ENCODE measurements around the gene LARP4B.

Gene LARP4B

DNA sequence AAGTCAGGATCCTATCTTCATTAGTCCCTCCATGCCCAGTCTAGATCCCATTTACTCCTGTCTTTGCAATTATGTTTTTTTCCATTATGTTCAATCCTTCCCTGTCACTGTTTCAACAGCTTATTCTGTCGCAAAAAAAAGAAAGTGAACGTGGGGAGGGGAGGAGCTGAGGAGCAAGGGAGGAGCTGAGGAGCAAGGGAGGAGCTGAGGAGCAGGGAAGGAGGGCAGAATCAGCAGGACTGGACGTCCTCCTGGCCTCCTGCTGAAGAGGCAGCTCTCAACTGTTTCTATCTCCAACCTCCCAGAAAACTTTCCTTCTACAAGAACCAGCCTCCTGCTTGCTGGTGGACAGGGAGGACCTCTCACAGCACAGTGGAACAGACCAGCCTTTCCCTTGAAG is 26.0 kb downstream of the LARP4B start:
- Histone ChIP-seq H3K4me3 (ENCODE audit: low read length) (no peak overlapping the region), H3K79me2 (ENCODE audit: control insufficient read depth, low read length) (peaks cover 97% of the 10 kb centered on the region), H3K4me1 (ENCODE audit: control insufficient read depth, low read length) (peaks cover 8% of the 10 kb centered on the region), H3K9me2 (replicated peaks; ENCODE audit: control insufficient read depth, low read length) (no peaks in the 10 kb centered on the region), H3K9me3 (ENCODE audit: control insufficient read depth, insufficient read depth, low read length) (no peaks in the 10 kb centered on the region), H3K27ac (ENCODE audit: low read depth, low read length) (no peak overlapping the region), H3K27me3 (ENCODE audit: control insufficient read depth, low read length) (no peaks in the 10 kb centered on the region), H3K4me2 (ENCODE audit: low read length) (no peak overlapping the region), H3F3A (ENCODE audit: control insufficient read depth, insufficient read depth) (peaks cover 2% of the 10 kb centered on the region), H3K36me3 (ENCODE audit: control insufficient read depth, low read length) (peaks cover 73% of the 10 kb centered on the region), H4K20me1 (ENCODE audit: control insufficient read depth, insufficient read depth, low read depth, low read length) (peaks cover 7% of the 10 kb centered on the region)
- TF ChIP-seq EZH2phosphoT487 (IDR thresholded peaks at IDR 0.05; ENCODE audit: borderline replicate concordance, low read length): no peak
- TF ChIP-seq, protein P1, sequence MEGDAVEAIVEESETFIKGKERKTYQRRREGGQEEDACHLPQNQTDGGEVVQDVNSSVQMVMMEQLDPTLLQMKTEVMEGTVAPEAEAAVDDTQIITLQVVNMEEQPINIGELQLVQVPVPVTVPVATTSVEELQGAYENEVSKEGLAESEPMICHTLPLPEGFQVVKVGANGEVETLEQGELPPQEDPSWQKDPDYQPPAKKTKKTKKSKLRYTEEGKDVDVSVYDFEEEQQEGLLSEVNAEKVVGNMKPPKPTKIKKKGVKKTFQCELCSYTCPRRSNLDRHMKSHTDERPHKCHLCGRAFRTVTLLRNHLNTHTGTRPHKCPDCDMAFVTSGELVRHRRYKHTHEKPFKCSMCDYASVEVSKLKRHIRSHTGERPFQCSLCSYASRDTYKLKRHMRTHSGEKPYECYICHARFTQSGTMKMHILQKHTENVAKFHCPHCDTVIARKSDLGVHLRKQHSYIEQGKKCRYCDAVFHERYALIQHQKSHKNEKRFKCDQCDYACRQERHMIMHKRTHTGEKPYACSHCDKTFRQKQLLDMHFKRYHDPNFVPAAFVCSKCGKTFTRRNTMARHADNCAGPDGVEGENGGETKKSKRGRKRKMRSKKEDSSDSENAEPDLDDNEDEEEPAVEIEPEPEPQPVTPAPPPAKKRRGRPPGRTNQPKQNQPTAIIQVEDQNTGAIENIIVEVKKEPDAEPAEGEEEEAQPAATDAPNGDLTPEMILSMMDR (IDR thresholded peaks at IDR 0.05; ENCODE audit: low read depth, low read length, poor library complexity, severe bottlenecking): no peak

DNA sequence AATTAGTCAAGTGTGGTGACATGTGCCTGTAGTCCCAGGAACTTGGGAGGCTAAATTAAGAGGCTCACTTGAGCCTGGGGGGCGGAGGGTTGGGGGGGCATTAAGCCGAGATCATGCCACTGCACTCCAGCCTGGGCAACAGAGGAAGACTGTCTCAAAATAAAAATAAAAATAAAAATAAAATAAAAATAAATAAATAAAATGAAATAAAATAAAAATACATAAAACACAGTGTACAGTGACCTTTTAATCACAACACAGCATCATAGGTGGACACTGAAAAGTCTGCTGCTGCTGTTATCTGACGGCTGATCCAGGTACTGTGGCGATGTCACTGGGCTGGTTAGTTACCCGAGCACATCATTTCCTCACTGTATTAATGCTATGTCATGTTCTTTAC is 27.1 kb downstream of the LARP4B start:
- no peak overlapping the region for H3K4me3 ChIP-seq (ENCODE audit: low read length)
- TF ChIP-seq EZH2phosphoT487 (IDR thresholded peaks at IDR 0.05; ENCODE audit: borderline replicate concordance, low read length): no peak
- TF ChIP-seq, protein P1 (IDR thresholded peaks at IDR 0.05; ENCODE audit: low read depth, low read length, poor library complexity, severe bottlenecking): no peak
- no peaks in the 10 kb centered on the region for H3K9me2 ChIP-seq (replicated peaks; ENCODE audit: control insufficient read depth, low read length)
- peaks cover 96% of the 10 kb centered on the region for H3K79me2 ChIP-seq (ENCODE audit: control insufficient read depth, low read length)
- no peak overlapping the region for H3K27ac ChIP-seq (ENCODE audit: low read depth, low read length)
- no peak overlapping the region for H3K4me2 ChIP-seq (ENCODE audit: low read length)
- H3K4me1 ChIP-seq (ENCODE audit: control insufficient read depth, low read length): peaks cover 8% of the 10 kb centered on the region
- H3K36me3 ChIP-seq (ENCODE audit: control insufficient read depth, low read length): peaks cover 64% of the 10 kb centered on the region
- H3K9me3 ChIP-seq (ENCODE audit: control insufficient read depth, insufficient read depth, low read length): no peaks in the 10 kb centered on the region
- peaks cover 7% of the 10 kb centered on the region for H4K20me1 ChIP-seq (ENCODE audit: control insufficient read depth, insufficient read depth, low read depth, low read length)
- peaks cover 2% of the 10 kb centered on the region for H3F3A ChIP-seq (ENCODE audit: control insufficient read depth, insufficient read depth)
- H3K27me3 ChIP-seq (ENCODE audit: control insufficient read depth, low read length): no peaks in the 10 kb centered on the region

DNA sequence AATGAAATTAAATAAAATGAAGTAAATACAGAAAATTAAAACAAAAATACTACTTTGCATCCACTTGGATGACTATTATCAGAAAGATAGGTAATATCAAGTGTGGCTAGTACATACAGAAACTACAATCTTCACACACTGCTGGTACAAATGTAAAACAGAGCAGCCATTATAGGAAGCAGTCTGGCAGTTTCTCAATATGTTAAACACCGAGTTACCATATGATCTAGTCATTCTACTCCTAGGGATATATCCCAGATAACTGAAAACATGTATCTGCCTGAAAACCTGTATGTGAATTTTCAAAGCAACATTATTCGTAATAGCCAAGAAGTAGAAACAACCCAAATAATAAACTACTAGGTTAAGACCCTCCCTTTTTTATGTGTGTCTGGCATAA is 33.4 kb downstream of the LARP4B start:
- no peak overlapping the region for H3K27ac ChIP-seq (ENCODE audit: low read depth, low read length)
- no peaks in the 10 kb centered on the region for H3K9me2 ChIP-seq (replicated peaks; ENCODE audit: control insufficient read depth, low read length)
- peaks cover 13% of the 10 kb centered on the region for H4K20me1 ChIP-seq (ENCODE audit: control insufficient read depth, insufficient read depth, low read depth, low read length)
- no peak overlapping the region for H3K4me3 ChIP-seq (ENCODE audit: low read length)
- TF ChIP-seq EZH2phosphoT487 (IDR thresholded peaks at IDR 0.05; ENCODE audit: borderline replicate concordance, low read length): no peak
- TF ChIP-seq, protein P1 (IDR thresholded peaks at IDR 0.05; ENCODE audit: low read depth, low read length, poor library complexity, severe bottlenecking): no peak
- peaks cover 2% of the 10 kb centered on the region for H3F3A ChIP-seq (ENCODE audit: control insufficient read depth, insufficient read depth)
- H3K9me3 ChIP-seq (ENCODE audit: control insufficient read depth, insufficient read depth, low read length): no peaks in the 10 kb centered on the region
- no peaks in the 10 kb centered on the region for H3K4me1 ChIP-seq (ENCODE audit: control insufficient read depth, low read length)
- H3K36me3 ChIP-seq (ENCODE audit: control insufficient read depth, low read length): peaks cover 28% of the 10 kb centered on the region
- peaks cover 97% of the 10 kb centered on the region for H3K79me2 ChIP-seq (ENCODE audit: control insufficient read depth, low read length)
- no peaks in the 10 kb centered on the region for H3K27me3 ChIP-seq (ENCODE audit: control insufficient read depth, low read length)
- no peak overlapping the region for H3K4me2 ChIP-seq (ENCODE audit: low read length)

Measured in DOHH2 (cell line).